Ureter (tissue), 1 donor: ENCODE results near the gene GART. TPM values are rescaled to one million over a fixed set of nuclear protein-coding genes. Genes with fewer than 3 reads are reported as not detected.

Source experiments
- DNase-seq: peaks from one replicate; pipeline ENCODE4 v3.0.0-alpha.2; 2020; ENCODE audit warnings: low spot score
- total RNA-seq: library from RNA; stranded (reverse); gene quantifications from one replicate; pipeline ENCODE4 v1.2.4, GENCODE V29; 2023
- donor health status: DM: yes; HTN: yes; CAD: no.

Gene GART
- total RNA-seq, 1 donor from 2014 or later = 103 TPM

- no peak for DNase-seq
Observed at GRCh38 chr21:33554236-33554981, 12.5 kb upstream of the GART start.

- no peak for DNase-seq
Observed at GRCh38 chr21:33552999-33553598, 11.2 kb upstream of the GART start.

GRCh38 chr21:33552093-33552998 lies 10.4 kb upstream of the GART start:
- no peak for DNase-seq

- no peak for DNase-seq
Observed at GRCh38 chr21:33551664-33552063, 9.7 kb upstream of the GART start.

- no peak for DNase-seq
Observed at GRCh38 chr21:33550772-33551660, 9.1 kb upstream of the GART start.

- no peak for DNase-seq
Observed at GRCh38 chr21:33549848-33550771, 8.2 kb upstream of the GART start.

GRCh38 chr21:33546086-33546485 lies 4.2 kb upstream of the GART start:
- no peak for DNase-seq

GRCh38 chr21:33544451-33545195 lies 2.7 kb upstream of the GART start:
- no peak for DNase-seq

GRCh38 chr21:33543505-33544129 lies 1.7 kb upstream of the GART start:
- DNase-seq = peak; percentile 82

GRCh38 chr21:33542640-33543504 lies 955 bp upstream of the GART start, which contains the start of gene SON:
Gene SON, plus strand, starts transcription at chr21:33543038. Its CDS starts 55 bp downstream, at chr21:33543093.
- DNase-seq = peak; percentile 99

GRCh38 chr21:33541105-33541711 lies 709 bp downstream of the GART start:
- DNase-seq = no peak

- no peak for DNase-seq
Observed at GRCh38 chr21:33540711-33541104, 1.2 kb downstream of the GART start.

- no peak for DNase-seq
Observed at GRCh38 chr21:33539616-33540015, 2.3 kb downstream of the GART start.

- DNase-seq = no peak
Observed at GRCh38 chr21:33537212-33537611, 4.7 kb downstream of the GART start.

- no peak for DNase-seq
Observed at GRCh38 chr21:33531007-33531406, 10.9 kb downstream of the GART start.

- no peak for DNase-seq
Observed at GRCh38 chr21:33522953-33523349, 19.0 kb downstream of the GART start.

- DNase-seq = no peak
Observed at GRCh38 chr21:33522297-33522952, 19.5 kb downstream of the GART start.
